HG03342 (cell line): Measurements from ENCODE around the gene PAX7.

Experiments
- ATAC-seq: cut with Tn5 transposase; IDR thresholded peaks from one replicate; pipeline ENCODE4 v1.9.1; 2021; ENCODE audit warnings: mild to moderate bottlenecking, moderate library complexity; ENCODE audit not compliant: unreplicated experiment

PAX7 gene

DNA sequence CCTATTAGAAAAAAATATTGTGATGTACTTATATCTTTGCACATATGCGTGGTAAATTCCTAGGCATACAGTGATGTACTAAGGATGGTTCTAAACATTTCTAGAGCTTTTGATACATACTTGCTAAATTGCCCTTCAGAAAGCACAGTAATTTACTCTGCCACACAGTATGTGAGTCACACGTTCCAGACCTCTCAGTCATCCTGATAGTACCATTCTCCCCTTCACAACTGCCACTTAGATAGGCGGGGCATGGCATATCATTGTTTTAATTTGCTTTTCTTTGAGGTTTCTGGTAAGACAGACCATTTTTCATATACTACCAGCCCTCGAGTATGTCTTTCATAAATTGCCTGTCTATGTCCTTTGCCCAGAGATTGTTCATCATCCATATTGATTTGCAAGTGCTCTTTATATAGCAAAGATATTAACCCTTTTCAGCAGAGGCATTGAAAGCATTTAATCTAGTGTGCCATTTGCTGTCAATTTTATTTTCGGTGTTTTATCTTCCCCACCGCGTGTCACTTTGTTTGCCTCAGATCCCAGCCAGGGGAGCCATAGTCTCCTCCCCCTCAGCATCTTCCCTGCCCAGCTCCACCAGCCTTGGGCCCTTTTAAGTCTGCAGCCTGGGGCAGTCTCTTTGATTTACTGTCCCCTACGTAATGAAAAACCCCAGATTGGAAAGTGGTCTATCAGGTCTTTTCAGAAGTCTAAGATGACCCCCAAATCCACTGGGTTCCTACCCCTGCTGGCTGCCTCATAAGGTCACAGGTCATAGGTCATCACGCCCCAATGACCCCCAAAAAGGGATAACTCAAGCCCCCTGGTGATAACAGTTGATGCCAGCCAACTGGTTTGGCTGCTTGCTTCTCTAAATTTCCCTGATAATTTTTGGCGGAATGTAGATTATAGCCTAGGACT lies 11.8 kb upstream of the PAX7 start:
- no peak for ATAC-seq

DNA sequence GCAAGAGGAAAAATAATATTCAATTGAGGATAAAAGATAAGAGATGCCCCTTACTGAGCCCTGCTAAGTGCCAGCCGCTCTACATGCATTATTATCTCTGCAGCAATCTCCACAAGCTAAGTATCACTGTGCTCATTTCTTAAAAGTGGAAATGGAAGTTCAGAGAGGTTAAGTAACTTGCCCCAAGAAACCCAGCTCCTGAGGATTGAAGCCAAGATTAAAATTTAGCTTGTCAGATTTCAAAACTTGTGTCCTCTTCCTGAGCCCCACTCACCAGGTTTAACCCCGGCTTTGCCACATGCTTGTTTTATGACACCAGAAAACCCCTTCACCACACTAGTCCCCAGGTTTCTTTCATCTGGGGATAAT lies 11.2 kb upstream of the PAX7 start:
- no peak for ATAC-seq

DNA sequence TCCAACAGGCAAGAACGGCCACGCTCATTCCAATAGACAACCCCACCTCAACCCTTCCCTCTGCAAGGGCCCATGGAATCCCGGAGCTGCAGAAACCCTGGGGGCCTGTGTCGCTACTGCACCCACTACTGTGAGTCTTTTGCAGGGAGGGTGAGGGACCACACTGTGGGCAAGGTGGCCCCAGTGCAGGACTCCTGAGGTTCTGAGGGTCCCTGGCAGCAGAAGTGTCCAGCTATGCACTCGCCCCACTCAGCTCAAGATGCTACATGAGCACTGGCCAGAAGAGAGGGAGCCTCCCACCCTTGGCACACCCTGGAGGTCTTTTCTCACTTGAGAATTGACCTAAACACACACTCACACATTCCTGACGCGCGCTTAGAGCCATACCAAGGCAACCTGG lies 2.1 kb upstream of the PAX7 start:
- no peak for ATAC-seq

DNA sequence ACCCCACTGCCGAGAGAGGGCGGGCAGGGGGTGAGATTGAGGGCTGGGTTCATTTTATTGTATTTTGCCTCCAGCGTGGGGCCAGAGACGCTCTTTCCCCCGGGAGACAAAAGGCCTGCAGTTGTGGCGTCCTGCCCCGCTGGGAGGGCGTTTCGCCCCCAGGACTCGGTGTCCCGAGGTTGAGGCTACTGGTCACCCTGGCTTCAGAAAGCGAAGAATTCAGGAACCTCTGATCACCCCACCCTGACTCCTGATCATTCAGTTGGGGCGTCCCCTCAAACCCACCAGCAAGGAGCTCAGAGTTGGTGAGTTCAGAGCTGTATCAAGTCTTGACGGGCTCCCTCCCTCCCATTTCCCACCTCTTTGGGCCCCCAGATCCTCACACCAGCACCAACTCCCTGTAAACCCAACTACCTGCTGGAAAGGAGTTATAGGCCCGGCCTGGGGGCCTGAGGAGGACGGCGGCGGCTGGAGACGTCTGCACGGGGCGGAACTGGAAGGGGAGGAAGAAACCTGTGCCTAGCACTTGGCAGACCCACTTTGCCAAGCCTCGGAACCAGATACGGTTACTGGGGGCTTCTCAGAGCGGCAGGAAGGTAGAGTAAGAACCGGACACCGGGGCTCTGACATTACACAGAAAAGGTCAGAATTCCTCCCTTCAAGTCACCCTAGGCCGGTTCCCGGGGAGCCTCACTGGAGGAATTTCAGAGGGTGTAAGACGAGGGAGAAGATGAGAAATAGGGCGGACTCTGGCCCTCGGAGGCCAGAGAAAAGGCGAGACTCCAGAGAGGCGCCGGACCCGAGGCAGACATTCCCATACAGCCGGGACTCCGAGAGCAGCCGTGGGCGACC lies 761 bp upstream of the PAX7 start:
- ATAC-seq = no peak

DNA sequence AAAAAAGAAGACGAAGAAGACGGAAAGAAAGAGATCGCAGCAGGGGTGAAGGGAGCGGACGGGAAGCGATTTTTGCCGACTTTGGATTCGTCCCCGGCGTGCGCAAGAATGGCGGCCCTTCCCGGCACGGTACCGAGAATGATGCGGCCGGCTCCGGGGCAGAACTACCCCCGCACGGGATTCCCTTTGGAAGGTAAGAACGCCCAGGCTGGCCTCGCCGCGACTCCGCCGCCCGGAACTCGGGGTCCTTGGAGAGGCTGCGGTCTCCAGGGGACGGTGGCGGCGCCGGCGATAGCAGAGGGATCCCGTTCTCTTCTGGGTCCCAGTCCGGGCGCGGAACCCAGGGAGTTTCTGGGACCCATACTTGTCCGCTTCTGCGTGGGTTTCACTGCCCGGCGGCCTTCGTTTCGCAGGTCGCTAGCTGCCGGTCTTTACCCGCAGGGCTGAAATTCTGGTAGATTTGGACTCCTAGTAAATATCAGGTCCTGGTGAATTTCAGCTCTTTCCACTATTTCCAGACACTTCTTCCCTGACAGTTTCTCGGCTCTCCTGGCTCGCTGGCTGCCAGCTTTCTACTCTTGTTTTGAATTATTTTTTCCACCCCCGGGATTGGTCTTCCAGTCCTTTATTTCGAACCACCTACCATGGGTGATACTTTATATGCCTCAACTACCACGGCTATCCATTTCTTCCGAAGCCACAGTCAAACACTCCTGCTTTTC lies 1.0 kb downstream of the PAX7 start:
- ATAC-seq = no peak

DNA sequence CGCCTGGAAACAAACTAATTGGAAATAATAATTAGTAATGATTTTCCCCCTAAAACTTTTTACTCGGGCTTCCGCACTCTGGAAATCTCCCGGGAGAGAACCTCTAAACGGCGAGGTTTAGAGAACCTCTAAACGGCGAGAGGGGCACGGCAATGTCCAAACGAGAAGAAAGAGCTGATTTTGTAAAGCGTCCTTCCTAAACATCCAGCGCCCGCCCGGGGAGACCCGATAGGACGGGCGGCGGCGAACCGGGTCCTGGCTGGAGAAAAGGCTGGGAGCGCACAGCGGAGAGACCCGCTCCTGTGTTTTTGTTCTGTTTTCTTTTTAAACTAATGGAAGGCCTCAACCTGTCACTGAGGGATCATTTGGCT lies 1.6 kb downstream of the PAX7 start:
- ATAC-seq = no peak

DNA sequence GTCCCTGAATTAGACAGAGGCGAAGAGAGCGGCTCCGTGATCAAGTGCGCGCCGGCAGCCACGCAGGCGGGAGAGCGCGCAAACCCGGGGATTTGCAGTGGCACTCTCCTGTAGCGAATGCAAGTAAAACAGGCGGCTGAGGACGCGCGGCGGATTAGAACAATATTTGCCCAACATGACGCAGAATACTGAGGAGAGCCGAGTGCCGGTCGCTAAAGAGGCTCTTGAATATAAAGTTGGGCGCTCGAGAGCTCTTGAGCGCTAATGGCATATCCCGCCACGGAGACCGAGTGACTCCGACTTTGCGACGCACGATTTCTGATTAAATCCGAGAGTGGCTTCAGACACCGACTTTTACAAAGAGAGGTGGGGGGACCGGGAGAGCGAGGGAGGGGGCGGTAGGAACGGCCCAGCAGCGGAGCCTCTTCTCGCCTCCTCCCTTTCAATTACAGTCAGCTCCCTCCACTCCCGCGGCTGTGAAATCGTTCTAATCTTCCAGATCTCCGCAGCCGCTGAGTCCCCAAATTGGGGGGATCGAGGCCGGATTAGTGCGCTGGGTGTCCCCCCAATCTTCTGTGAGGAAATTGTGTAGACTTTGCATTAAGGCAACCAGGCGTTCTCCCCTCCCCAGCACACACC lies 2.3 kb downstream of the PAX7 start:
- no peak for ATAC-seq

DNA sequence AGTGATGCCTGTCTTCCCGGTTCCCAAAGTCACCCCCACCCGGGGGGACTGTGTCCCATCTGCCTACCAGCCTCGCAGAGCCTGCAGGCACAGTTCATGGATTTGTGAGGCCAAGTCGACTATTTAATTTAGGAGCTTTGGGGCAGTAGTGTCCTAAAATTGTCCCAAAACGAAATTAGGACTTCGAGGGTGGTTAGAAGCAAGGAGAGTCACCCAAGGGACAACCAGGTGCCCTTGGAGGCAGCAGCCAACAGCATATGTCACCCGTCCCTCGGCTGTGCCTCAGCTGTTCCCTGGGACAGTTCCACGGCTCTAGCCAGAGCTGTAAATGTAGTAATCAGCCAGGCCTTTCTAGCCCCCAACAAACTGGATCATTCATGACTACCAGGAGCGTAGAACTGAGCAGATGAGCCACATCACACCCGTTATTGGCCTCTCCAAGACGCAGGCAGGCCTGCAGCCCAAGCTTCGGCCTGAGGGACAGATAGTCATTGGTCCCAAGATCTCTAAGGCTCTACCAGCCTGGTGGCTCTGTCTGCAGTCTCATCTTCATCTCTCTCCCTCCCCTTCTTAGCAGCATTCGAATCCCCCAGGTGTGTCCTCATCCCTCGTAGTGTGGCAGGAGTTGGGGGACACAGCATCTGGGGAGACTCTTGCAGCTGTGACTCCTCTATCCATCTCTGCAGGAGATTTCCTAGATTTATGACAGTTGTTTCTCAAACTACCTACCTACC lies 2.9 kb downstream of the PAX7 start:
- ATAC-seq = no peak

DNA sequence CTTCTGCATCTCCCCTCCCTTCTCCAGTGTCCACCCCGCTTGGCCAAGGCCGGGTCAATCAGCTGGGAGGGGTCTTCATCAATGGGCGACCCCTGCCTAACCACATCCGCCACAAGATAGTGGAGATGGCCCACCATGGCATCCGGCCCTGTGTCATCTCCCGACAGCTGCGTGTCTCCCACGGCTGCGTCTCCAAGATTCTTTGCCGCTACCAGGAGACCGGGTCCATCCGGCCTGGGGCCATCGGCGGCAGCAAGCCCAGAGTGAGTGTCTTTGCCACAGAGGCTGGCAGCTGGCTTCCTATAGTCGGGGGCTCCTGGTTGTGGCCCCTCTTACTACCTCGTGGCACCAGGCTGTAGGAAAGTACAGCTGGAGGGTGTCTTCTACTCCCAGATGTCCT lies 3.6 kb downstream of the PAX7 start:
- no peak for ATAC-seq

DNA sequence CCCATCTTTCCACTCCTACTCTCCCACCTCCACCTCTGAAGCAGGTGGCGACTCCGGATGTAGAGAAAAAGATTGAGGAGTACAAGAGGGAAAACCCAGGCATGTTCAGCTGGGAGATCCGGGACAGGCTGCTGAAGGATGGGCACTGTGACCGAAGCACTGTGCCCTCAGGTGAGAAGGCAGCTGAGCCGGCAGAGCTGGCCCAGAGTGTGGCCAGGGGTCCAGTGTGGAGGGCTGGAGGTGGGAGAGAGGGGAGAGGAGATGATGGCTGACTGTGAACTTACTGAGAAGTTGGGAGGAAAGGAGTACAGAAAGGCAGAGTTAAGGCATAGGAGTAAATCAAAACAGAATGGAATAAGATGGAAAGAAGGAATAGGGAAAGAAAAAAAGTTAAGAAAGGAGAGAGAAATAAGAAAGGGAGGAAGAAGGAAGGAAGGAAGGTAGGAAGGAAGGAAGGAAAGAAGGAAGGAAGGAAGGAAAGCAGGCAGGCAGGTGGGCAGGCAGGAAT lies 4.5 kb downstream of the PAX7 start:
- no peak for ATAC-seq

DNA sequence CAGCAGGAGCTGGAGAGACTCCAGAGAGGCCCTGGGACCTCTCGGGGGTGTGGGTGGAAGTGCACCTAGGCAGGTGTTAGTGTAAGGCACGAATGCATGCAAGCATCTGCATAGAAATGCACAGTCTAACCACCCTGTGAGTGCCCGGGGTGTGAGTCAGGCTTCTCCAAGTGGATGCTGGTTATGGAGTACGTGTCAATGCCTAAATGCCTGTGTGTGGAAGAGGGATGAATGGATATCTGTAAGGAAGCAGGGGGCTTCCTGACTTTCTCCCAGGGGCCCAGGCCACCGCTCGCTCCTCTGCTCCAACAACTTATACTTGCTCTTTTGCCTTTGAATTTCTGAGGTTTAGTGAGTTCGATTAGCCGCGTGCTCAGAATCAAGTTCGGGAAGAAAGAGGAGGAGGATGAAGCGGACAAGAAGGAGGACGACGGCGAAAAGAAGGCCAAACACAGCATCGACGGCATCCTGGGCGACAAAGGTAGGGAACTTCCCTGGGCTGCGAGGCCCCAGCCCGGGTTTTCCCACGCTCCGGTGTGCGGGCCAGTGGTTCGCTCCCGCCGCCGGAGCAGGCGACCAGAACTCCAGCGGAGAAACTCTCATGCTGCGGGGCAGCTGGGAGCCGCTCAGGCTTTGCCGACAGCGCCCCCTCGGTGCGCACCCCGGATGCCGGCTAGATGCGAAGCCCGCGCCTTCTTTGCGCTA lies 5.4 kb downstream of the PAX7 start:
- no peak for ATAC-seq

DNA sequence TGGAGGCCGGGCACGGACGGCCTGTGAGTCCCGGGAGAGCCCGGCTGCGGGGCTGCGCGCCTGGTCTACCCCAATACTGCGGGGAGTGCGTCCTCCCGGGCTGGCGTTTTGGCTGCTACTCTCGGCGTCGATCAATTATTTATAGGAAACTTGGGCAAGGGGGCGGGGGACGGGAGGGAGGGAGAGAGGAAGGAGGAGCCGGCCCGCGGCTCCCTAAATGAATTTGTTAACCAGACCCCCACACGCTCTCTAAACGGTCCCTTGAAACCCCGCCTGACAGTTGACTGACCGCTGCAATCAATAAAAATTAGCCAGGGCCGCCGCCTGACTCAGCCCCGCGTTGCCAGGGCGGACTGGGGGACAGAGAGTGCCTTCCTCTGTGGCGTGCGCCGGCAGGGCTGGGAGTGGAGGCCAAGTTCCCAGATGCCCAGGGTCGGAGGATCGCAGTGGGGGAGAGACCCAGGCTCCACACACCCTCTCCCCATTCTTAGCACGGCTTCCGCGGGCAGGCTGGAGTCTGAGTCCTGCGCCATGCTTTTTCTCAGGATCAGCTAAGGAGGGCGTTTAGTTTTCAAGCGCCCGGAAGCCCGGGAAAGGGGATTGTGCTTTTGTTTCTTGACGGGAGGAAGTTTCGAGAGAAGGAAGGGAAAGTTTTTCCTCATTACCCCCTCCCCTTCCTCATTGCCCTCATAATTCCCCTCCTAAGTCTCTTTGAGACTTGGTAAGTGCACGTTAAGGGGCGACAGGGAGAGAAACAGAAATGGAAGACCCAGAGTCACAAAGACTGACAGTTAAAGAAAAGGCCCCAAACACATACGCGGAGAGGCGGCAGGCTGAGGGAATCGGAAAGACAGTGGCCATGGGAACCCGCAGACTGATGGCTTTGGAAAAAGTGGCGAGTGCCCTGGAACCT lies 6.2 kb downstream of the PAX7 start:
- ATAC-seq = no peak

DNA sequence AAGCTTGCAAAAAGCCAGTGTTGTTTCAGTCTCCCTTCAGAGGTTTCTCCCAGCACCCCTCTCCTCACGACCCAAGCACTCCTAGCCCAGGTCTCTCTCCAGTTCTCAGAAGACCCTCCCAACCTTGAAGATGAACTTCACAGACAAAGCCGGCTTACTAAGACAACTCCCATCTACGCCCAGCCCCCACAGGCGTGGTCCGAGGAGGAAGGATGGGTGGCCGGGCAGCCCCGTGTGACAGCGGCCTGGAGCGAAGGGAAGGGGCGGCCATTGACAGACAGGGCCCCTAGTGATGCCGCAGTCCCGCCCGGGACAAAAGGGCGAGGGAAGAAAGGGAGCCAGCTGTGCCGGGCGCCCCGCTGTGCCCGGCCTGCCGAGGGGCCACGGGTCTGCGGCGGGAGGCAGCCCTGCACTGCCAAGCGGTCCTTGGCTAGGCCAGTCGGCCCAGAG lies 6.9 kb downstream of the PAX7 start:
- ATAC-seq = no peak

DNA sequence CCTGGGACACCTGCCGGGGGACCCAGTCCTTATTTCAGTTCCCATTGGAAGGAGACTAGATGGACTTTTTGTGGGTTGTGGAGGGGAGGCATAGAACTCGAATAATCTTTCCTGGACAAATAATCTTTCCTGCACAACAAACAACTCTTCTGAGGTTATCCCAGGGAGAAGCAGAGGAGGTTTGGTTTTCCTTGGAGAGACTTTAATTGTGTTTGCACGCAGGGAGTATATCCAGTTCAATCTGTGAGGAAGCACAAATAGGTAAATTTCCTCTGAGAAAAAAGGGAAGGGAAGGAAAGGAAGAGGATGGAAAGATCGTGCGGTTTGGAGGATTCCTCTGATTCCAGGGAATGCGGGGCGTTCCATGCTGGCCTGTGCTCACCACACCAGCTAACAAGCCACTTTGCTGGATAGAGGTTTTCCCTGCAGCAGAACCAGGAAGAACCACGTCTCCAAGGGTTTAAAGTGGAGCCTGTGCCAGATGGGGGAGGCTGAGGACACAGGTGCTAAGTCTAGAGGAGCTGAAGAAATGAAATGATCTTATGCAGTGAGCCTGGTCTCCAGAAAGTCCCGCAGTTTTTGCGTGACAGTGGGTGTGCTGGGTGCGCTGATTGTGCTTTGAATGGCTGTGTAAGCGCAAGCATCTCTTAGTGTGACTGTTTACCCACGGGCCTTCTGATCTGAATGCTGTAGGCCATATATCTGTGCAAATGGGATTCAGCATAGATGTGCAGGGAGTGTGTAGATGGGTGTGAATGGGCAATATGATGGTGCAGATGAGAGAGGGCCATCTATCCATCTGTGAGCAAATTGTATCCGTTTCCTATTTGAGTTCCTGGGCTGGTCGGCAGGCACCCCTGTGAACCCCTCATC lies 7.6 kb downstream of the PAX7 start:
- no peak for ATAC-seq

DNA sequence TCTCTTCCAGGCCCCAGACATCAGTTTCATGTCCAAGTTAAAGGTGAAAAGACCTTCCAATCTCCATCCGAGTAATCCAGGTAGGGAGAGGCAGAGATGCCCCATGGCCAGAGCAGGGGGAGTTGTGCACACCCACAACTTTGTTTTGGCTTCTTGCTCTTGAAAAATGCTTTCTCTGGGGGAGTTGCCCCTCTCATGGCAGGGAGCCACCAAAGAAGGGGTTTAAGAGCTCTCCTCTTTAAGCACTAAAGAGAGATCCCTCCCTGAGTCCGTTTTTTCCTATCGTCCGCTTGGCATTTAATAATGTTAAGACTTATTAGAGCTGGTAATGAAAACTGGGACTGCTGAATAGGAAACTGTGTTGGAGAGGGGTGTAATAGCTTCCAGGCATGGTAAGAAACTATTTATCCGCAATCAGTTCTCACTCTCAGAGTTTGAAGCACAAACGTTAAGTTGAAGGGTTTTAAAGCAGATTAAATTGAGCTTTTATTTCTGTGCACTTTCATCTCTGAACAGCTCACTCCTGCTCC lies 8.3 kb downstream of the PAX7 start:
- no peak for ATAC-seq

DNA sequence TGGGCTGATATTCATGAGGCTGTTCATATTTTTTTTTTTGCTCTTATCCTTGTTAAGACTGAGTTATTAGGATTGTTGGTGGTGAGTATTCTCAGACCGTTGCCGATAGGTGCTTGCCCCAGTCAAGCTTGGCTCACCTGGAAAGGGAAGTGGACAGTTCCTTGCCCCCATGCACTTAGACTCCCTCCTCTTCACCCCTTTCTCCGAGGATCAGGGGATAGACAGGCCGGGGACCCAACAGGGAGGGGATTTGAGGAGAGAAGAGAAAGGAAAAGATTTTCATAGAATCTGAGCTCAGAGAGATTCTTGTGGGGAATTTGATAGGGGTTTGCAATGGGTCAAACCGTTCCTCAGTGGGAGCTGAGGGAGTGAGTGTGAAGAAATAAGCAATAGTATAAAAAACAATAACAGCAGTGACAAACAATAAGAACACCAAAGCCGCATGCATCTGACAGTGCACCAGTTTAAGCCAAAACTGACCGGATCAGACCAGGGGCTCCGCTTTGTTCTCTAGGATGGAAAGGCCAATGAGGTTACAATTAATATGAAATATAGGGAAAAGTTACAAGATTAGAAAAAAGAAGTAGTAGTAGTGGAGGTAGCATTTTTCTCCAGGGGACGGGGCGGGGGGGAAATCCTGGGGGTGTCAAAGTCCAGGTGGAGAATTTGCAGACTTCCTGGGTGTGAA lies 8.9 kb downstream of the PAX7 start:
- no peak for ATAC-seq
